SJSA1 (cell line): ENCODE data around the gene PPT2. TPM values are rescaled to one million over a fixed set of nuclear protein-coding genes. Genes with fewer than 3 reads are reported as not detected.

Experiments
- DNase-seq, 2 experiments: peaks; one replicate each; pipeline ENCODE4 v3.0.0-alpha.2; 2015 to 2020; ENCODE audit warnings: low spot score in 2 of 2, low read depth in 1 of 2
- H3K27ac ChIP-seq: fragments of 250-450 bp; sonication (Bioruptor Pico); 2 replicates; pipeline ENCODE4 v1.5.1; 2020; ENCODE audit warnings: mild to moderate bottlenecking, moderate library complexity
- H3K27me3 ChIP-seq: fragments of 250-450 bp; sonication (Bioruptor Pico); replicated peaks from 2 replicates; pipeline ENCODE4 v1.5.1; 2020; ENCODE audit warnings: mild to moderate bottlenecking, moderate library complexity
- H3K36me3 ChIP-seq: fragments of 250-450 bp; sonication (Bioruptor Pico); 2 replicates; pipeline ENCODE4 v1.5.1; 2020; ENCODE audit warnings: mild to moderate bottlenecking
- H3K4me1 ChIP-seq: fragments of 250-450 bp; sonication (Bioruptor Pico); replicated peaks from 2 replicates; pipeline ENCODE4 v1.6.1; 2021; ENCODE audit warnings: mild to moderate bottlenecking
- H3K4me3 ChIP-seq: fragments of 250-450 bp; sonication (Bioruptor Pico); 2 replicates; pipeline ENCODE4 v1.5.1; 2020; ENCODE audit warnings: mild to moderate bottlenecking
- H3K9me3 ChIP-seq: fragments of 250-450 bp; sonication (Bioruptor Pico); replicated peaks from 2 replicates; pipeline ENCODE4 v1.5.1; 2020; ENCODE audit warnings: mild to moderate bottlenecking
- total RNA-seq: library from RNA; depleted of rRNA; stranded (reverse); fragments of >200 nt; shearing (Covaris generic); gene quantifications from 2 replicates; pipeline ENCODE4 v1.2.3, GENCODE V29; 2014

Gene PPT2
- total RNA-seq, 1 experiment from 2014 or later = 38.2 TPM

DNA sequence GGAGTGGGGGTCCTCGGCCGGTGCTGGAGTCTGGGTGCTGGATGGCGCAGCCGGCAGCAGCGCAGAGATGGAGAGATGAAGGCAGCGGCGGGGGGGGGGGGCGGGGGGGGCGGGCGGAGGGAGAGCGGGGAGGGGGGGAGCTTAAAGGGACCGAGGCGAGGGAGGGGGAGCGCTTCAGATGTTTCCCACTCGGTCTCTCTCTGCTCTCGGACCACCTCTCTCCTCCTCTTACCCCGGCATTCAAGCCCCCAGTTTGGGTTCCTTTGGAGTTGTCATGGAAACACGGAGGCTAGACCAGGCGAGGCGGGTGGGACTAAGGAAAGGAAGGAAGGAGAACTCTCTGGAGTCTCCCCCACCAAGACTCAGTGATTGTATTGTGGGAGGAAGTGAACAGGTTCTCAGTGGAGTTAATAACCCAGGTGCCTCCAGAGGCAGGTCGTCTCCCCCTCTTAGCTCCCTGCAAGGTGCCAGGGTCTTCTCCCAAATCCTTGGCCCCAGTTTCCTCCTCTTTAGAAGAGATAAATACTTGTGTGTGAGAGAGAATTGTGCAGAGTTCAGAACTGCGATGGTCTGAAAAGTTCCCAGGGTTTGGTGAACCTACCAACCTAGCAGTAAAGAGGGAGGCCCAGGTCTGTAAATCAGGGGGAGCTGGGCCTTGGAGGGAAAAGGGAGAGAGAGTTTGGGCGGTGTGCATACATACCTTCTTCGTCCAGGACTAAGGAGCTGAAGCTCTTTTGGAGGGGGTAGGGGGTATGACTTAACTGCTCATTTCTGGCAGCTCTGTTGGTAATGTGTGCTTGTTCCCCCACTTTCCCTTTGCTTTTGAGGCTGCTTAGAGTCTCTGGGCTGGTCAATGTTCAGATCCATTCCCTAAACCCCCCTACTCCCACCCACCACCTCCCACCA is 1.8 kb upstream of the PPT2 start, which contains the start of gene PRRT1:
Gene PRRT1 (minus strand): TSS at position 77 of the 906 bp plus-strand sequence. CDS start 112 bp downstream, outside the sequence.
- Histone ChIP-seq H3K4me1 (peaks cover 18% of the 10 kb centered on the region), H3K27ac (no peak within 1 kb of the TSS), H3K36me3 (peaks cover 9% of the 10 kb centered on the region), H3K27me3 (no peaks in the 10 kb centered on the region), H3K4me3 (no peak within 1 kb of the TSS), H3K9me3 (no peaks in the 10 kb centered on the region)
- no peak for DNase-seq

- H3K27ac ChIP-seq = peak overlapping the region; percentile 68; the same call in 1 of the 2 replicates
- no peak for DNase-seq
- H3K9me3 ChIP-seq = no peaks in the 10 kb centered on the region
- peaks cover 18% of the 10 kb centered on the region for H3K4me1 ChIP-seq
- H3K27me3 ChIP-seq = no peaks in the 10 kb centered on the region
- peak overlapping the region; percentile 56 for H3K4me3 ChIP-seq
- peaks cover 16% of the 10 kb centered on the region for H3K36me3 ChIP-seq
Measured at GRCh38 chr6:32152769-32153563, 975 bp upstream of the PPT2 start.

GRCh38 chr6:32154514-32155161 is 697 bp downstream of the PPT2 start:
- Histone ChIP-seq H3K9me3 (no peaks in the 10 kb centered on the region), H3K4me1 (peaks cover 18% of the 10 kb centered on the region), H3K4me3 (peak overlapping the region; percentile 56), H3K36me3 (peaks cover 21% of the 10 kb centered on the region), H3K27me3 (no peaks in the 10 kb centered on the region), H3K27ac (peak overlapping the region; percentile 68)
- DNase-seq = peak in 1 of 2 experiments; percentile 73

DNA sequence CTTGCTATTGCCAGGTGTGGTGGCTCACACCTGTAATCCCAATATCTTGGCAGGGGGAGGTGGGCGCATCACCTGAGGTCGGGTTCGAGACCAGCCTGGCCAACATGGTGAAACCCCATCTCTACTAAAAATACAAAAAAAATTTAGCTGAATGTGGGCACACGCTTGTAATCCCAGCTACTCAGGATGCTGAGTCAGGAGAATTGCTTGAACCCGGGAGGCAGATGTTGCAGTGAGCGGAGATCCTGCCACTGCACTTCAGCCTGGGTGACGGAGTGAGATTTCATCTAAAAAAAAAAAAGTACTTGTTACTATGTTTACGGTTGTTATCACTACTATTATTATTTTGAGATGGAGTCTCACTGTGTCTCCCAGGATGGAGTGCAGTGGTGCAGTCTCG is 3.0 kb downstream of the PPT2 start:
- no peak for DNase-seq
- peaks cover 18% of the 10 kb centered on the region for H3K4me1 ChIP-seq
- no peak overlapping the region for H3K4me3 ChIP-seq
- no peak overlapping the region for H3K27ac ChIP-seq
- H3K9me3 ChIP-seq = no peaks in the 10 kb centered on the region
- H3K36me3 ChIP-seq = peaks cover 21% of the 10 kb centered on the region
- no peaks in the 10 kb centered on the region for H3K27me3 ChIP-seq

DNA sequence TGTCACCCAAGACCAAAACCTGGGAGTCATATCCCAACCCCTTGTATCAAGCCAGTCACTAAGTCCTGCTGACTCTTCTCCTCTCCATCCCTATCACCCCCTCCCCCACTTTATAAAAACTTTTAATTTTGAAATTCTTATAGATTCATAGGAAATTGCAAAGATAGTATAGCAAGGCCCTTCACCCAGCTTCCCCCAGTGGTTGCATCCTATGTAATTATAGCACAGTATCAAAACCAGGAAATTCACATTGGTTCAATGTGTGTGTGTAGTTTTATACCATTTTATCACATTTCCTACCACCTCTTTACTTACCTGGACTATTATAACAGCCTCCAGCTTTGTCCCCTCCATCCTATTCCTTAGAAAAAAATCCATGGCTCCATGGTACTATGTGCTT is 4.1 kb downstream of the PPT2 start:
- H3K36me3 ChIP-seq = peaks cover 21% of the 10 kb centered on the region
- DNase-seq = no peak
- H3K27ac ChIP-seq = no peak overlapping the region
- no peak overlapping the region for H3K4me3 ChIP-seq
- no peaks in the 10 kb centered on the region for H3K9me3 ChIP-seq
- no peaks in the 10 kb centered on the region for H3K27me3 ChIP-seq
- peaks cover 15% of the 10 kb centered on the region for H3K4me1 ChIP-seq

- Histone ChIP-seq H3K4me1 (peaks cover 4% of the 10 kb centered on the region), H3K4me3 (no peak overlapping the region)
- DNase-seq = no peak
Measured at GRCh38 chr6:32163559-32164258, 9.8 kb downstream of the PPT2 start.

GRCh38 chr6:32164295-32164694 is 10.4 kb downstream of the PPT2 start, which contains the start of gene EGFL8:
Gene EGFL8 (plus strand): TSS chr6:32164595. CDS start chr6:32166166, 1,571 bp downstream.
- H3K27ac ChIP-seq = no peak within 1 kb of the TSS
- no peak within 1 kb of the TSS for H3K4me3 ChIP-seq
- no peak for DNase-seq

More at GRCh38 chr6:32163559-32164258, 9.8 kb downstream of the PPT2 start:
- Histone ChIP-seq H3K36me3 (peaks cover 26% of the 10 kb centered on the region), H3K27ac (no peak overlapping the region), H3K27me3 (no peaks in the 10 kb centered on the region), H3K9me3 (no peaks in the 10 kb centered on the region)

DNA sequence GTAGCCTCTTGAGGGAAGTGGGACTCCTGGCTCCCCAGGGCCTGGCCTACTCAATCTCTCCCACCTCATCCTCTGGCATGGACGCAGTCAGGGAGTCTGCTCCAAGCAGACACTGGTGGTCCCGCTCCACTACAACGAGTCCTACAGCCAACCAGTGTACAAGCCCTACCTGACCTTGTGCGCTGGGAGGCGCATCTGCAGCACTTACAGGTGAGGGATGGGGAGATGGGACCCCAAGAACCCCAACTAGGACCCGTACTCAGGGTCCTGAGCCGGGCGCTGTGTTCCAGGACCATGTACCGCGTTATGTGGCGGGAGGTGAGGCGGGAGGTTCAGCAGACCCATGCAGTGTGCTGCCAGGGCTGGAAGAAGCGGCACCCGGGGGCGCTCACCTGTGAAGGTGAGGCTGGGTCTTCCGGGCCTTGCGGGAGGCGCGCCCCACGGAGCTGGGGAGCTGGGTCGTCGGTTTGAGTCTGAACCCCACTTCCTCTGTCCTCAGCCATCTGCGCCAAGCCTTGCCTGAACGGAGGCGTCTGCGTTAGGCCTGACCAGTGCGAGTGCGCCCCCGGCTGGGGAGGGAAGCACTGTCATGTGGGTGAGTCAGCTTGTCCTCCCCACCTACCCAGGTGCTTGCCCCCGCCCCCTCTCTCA is 12.6 kb downstream of the PPT2 start:
- H3K4me1 ChIP-seq = peaks cover 23% of the 10 kb centered on the region
- H3K9me3 ChIP-seq = no peaks in the 10 kb centered on the region
- H3K27ac ChIP-seq = no peak overlapping the region
- H3K4me3 ChIP-seq = no peak overlapping the region
- no peaks in the 10 kb centered on the region for H3K27me3 ChIP-seq
- DNase-seq = no peak
- H3K36me3 ChIP-seq = peaks cover 53% of the 10 kb centered on the region

More at GRCh38 chr6:32164295-32164694, 10.4 kb downstream of the PPT2 start, which contains the start of gene EGFL8:
- Histone ChIP-seq H3K4me1 (peaks cover 10% of the 10 kb centered on the region), H3K36me3 (peaks cover 32% of the 10 kb centered on the region), H3K27me3 (no peaks in the 10 kb centered on the region), H3K9me3 (no peaks in the 10 kb centered on the region)

DNA sequence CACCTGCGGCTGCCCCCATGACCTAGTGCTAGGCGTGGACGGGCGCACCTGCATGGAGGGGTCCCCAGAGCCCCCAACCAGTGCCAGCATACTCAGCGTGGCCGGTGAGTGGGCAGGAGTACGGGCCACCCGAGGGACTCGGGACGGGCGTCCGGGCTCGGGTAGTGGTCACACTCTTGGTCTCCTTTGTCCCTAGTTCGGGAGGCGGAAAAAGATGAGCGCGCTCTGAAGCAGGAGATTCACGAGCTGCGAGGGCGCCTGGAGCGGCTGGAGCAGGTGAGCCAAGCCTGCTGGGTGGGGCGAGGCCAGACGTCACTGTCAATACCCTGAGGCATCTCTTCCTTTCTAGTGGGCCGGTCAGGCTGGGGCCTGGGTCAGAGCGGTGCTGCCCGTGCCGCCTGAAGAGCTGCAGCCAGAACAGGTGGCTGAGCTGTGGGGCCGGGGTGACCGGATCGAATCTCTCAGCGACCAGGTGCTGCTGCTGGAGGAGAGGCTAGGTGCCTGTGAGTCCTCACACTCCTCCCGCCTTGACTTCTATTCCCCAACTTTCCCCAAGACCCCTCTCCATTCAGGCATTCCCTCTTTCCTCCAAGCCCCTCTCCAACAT is 13.3 kb downstream of the PPT2 start:
- no peak overlapping the region for H3K27ac ChIP-seq
- no peaks in the 10 kb centered on the region for H3K9me3 ChIP-seq
- peaks cover 53% of the 10 kb centered on the region for H3K36me3 ChIP-seq
- peaks cover 23% of the 10 kb centered on the region for H3K4me1 ChIP-seq
- no peak overlapping the region for H3K4me3 ChIP-seq
- no peaks in the 10 kb centered on the region for H3K27me3 ChIP-seq
- no peak for DNase-seq

GRCh38 chr6:32167761-32168262 is 13.9 kb downstream of the PPT2 start:
- Histone ChIP-seq H3K9me3 (no peaks in the 10 kb centered on the region), H3K27me3 (no peaks in the 10 kb centered on the region), H3K36me3 (peaks cover 58% of the 10 kb centered on the region), H3K4me3 (no peak overlapping the region), H3K4me1 (peaks cover 23% of the 10 kb centered on the region), H3K27ac (no peak overlapping the region)
- DNase-seq = no peak

DNA sequence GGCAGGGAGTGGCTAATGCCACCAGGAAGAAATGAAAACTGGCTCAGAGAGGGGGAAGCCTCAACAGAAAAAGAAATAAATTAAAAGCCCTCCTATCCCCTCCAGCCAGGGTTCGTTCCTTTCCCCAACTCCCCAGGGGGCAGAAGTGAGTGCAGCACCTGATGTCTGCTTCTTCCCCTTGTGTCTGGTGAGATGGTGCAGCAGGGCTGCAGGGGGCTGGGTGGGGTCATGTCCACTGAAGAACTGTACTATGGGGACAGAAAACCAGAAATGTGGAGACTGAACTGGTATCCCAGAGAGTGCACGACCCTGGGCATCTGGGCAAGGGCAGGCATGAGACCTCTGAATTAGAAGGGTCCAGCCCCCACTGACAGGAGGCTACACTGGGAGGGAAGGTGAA is 14.4 kb downstream of the PPT2 start:
- Histone ChIP-seq H3K4me1 (peaks cover 23% of the 10 kb centered on the region), H3K27ac (no peak overlapping the region), H3K9me3 (no peaks in the 10 kb centered on the region), H3K4me3 (no peak overlapping the region), H3K36me3 (peaks cover 59% of the 10 kb centered on the region), H3K27me3 (no peaks in the 10 kb centered on the region)
- DNase-seq = no peak
